ENCODE measurements around the gene DCP1A.

DCP1A gene

GRCh38 chr3:53252096-53252946 is 95.0 kb downstream of the DCP1A start:
- Histone ChIP-seq H3K27me3 (ENCODE audit: insufficient read depth, low read length) (no peaks in the 10 kb centered on the region), H2AFZ (ENCODE audit: low read length) (no peak overlapping the region), H3K36me3 (ENCODE audit: insufficient read depth, low read length) (peaks cover 31% of the 10 kb centered on the region; the same call in 1 of the 2 replicates), H3K4me3 (ENCODE audit: low read depth, low read length, poor library complexity, severe bottlenecking) (peak overlapping the region; percentile 92), H3F3A (ENCODE audit: insufficient read depth, low read length) (no peaks in the 10 kb centered on the region), H3K79me2 (ENCODE audit: insufficient read depth, low read length) (peaks cover 81% of the 10 kb centered on the region), H3K9me2 (ENCODE audit: low read depth, low read length) (no peaks in the 10 kb centered on the region), H3K4me2 (ENCODE audit: low read length) (peak overlapping the region; percentile 95), H3K9me3 (ENCODE audit: low read length) (no peaks in the 10 kb centered on the region), H3K4me1 (ENCODE audit: insufficient read depth, low read length, severe bottlenecking) (peaks cover 75% of the 10 kb centered on the region), H4K20me1 (ENCODE audit: insufficient read depth, low read length) (no peaks in the 10 kb centered on the region), H3K27ac (ENCODE audit: low read depth, low read length, poor library complexity, severe bottlenecking) (peak overlapping the region; percentile 79), H3K9ac (ENCODE audit: low read length) (peak overlapping the region; percentile 45)
- TF ChIP-seq, protein P1, sequence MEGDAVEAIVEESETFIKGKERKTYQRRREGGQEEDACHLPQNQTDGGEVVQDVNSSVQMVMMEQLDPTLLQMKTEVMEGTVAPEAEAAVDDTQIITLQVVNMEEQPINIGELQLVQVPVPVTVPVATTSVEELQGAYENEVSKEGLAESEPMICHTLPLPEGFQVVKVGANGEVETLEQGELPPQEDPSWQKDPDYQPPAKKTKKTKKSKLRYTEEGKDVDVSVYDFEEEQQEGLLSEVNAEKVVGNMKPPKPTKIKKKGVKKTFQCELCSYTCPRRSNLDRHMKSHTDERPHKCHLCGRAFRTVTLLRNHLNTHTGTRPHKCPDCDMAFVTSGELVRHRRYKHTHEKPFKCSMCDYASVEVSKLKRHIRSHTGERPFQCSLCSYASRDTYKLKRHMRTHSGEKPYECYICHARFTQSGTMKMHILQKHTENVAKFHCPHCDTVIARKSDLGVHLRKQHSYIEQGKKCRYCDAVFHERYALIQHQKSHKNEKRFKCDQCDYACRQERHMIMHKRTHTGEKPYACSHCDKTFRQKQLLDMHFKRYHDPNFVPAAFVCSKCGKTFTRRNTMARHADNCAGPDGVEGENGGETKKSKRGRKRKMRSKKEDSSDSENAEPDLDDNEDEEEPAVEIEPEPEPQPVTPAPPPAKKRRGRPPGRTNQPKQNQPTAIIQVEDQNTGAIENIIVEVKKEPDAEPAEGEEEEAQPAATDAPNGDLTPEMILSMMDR (IDR thresholded peaks at IDR 0.05; ENCODE audit: low read length) = no peak
- TF ChIP-seq EZH2 (IDR thresholded peaks at IDR 0.05; ENCODE audit: borderline replicate concordance, low read length) = no peak

DNA sequence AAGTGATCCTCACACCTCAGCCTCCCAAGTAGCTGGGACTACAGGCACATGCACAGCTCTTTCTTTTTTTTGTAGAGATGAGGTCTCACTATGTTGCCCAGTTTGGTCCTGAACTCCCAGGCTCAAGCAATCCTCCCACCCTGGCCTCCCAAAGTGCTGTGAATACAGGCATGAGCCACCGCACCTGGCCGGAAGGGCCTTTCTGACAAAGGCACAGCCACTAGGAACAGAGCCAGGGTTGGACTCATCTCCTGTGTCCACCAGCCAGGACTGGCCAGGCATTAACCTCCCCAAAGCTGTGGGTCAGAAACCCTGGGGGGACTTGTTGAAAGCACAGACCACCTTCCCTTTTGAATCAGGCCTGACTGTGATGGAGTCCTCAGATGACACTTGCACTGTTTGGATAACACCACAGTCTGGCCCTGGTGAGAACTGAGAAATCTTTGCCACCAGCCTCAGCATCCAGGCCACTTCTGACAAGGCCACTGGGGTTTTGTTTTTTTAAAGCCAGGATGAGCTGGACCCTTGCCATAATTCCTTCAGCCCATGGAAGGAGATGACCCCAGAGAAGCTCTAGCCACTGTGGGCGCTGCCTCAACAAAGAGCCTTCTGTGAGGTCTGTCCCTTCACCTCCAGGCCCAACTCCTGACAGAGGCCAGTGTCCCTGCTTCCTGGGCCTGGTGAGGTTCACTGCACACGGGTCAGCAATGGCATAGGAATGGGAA is 96.3 kb downstream of the DCP1A start:
- H2AFZ ChIP-seq (ENCODE audit: low read length) = no peak overlapping the region
- H3K9me2 ChIP-seq (ENCODE audit: low read depth, low read length) = no peaks in the 10 kb centered on the region
- H3K27me3 ChIP-seq (ENCODE audit: insufficient read depth, low read length) = no peaks in the 10 kb centered on the region
- H3K79me2 ChIP-seq (ENCODE audit: insufficient read depth, low read length) = peaks cover 94% of the 10 kb centered on the region
- TF ChIP-seq, protein P1 (IDR thresholded peaks at IDR 0.05; ENCODE audit: low read length) = no peak
- TF ChIP-seq EZH2 (IDR thresholded peaks at IDR 0.05; ENCODE audit: borderline replicate concordance, low read length) = no peak
- no peaks in the 10 kb centered on the region for H3F3A ChIP-seq (ENCODE audit: insufficient read depth, low read length)
- H3K36me3 ChIP-seq (ENCODE audit: insufficient read depth, low read length) = peaks cover 35% of the 10 kb centered on the region; the same call in 1 of the 2 replicates
- H3K9ac ChIP-seq (ENCODE audit: low read length) = no peak overlapping the region; the same call in 1 of the 2 replicates
- peaks cover 70% of the 10 kb centered on the region for H3K4me1 ChIP-seq (ENCODE audit: insufficient read depth, low read length, severe bottlenecking)
- peak overlapping the region; percentile 95; the same call in 1 of the 2 replicates for H3K4me2 ChIP-seq (ENCODE audit: low read length)
- H3K4me3 ChIP-seq (ENCODE audit: low read depth, low read length, poor library complexity, severe bottlenecking) = peak overlapping the region; percentile 9
- H3K27ac ChIP-seq (ENCODE audit: low read depth, low read length, poor library complexity, severe bottlenecking) = peak overlapping the region; percentile 79
- no peaks in the 10 kb centered on the region for H3K9me3 ChIP-seq (ENCODE audit: low read length)
- H4K20me1 ChIP-seq (ENCODE audit: insufficient read depth, low read length) = no peaks in the 10 kb centered on the region

DNA sequence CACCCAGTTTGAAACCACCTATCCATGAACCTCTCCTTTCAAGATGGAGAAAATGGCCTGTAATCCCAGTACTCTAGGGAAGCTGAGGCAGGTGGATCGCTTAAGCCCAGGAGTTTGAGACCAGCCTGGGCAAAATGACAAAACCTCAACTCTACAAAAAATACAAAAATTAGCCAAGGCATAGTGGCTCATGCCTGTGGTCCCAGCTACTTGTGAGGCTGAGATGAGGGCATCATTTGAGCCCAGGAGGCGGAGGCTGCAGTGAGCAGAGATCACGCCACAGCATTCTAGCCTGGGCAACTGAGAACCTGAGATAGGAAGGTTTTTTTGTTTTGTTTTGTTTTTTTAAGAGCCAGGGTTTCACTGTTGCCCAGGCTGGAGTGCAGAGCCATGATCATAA is 96.9 kb downstream of the DCP1A start:
- H3K4me3 ChIP-seq (ENCODE audit: low read depth, low read length, poor library complexity, severe bottlenecking) = peak overlapping the region; percentile 29
- peak overlapping the region; percentile 46 for H3K4me2 ChIP-seq (ENCODE audit: low read length)
- H3K27ac ChIP-seq (ENCODE audit: low read depth, low read length, poor library complexity, severe bottlenecking) = peak overlapping the region; percentile 79
- H3K9ac ChIP-seq (ENCODE audit: low read length) = no peak overlapping the region; the same call in 1 of the 2 replicates
- TF ChIP-seq, protein P1 (IDR thresholded peaks at IDR 0.05; ENCODE audit: low read length) = no peak
- TF ChIP-seq EZH2 (IDR thresholded peaks at IDR 0.05; ENCODE audit: borderline replicate concordance, low read length) = no peak
- H4K20me1 ChIP-seq (ENCODE audit: insufficient read depth, low read length) = no peaks in the 10 kb centered on the region
- no peak overlapping the region for H2AFZ ChIP-seq (ENCODE audit: low read length)
- H3F3A ChIP-seq (ENCODE audit: insufficient read depth, low read length) = no peaks in the 10 kb centered on the region
- no peaks in the 10 kb centered on the region for H3K9me2 ChIP-seq (ENCODE audit: low read depth, low read length)
- peaks cover 100% of the 10 kb centered on the region for H3K79me2 ChIP-seq (ENCODE audit: insufficient read depth, low read length)
- H3K36me3 ChIP-seq (ENCODE audit: insufficient read depth, low read length) = peaks cover 35% of the 10 kb centered on the region; the same call in 1 of the 2 replicates
- no peaks in the 10 kb centered on the region for H3K27me3 ChIP-seq (ENCODE audit: insufficient read depth, low read length)
- H3K4me1 ChIP-seq (ENCODE audit: insufficient read depth, low read length, severe bottlenecking) = peaks cover 68% of the 10 kb centered on the region
- no peaks in the 10 kb centered on the region for H3K9me3 ChIP-seq (ENCODE audit: low read length)

Measured in OCI-LY1 (cell line).